ENCODE measurements around the gene CDC42BPG.
A peak's percentile ranks its signal among the peaks of the same experiment; 100 is the strongest.

Gene CDC42BPG

GRCh38 chr11:64874308-64875240 is 30.1 kb upstream of the CDC42BPG start:
- Histone ChIP-seq H3K27ac (ENCODE audit: low read depth in 2 of 2, low read length in 2 of 2) (peak overlapping the region; percentile 21 to 58), H3K27me3 (ENCODE audit: control insufficient read depth in 2 of 2, insufficient read depth in 2 of 2, low read length in 2 of 2) (no peaks in the 10 kb centered on the region), H3K9me3 (ENCODE audit: control insufficient read depth in 2 of 2, low read length in 2 of 2) (no peaks in the 10 kb centered on the region), H3K4me3 (ENCODE audit: low read length in 2 of 2) (peak overlapping the region in 1 of 2 donors; percentile 61), H3K4me1 (ENCODE audit: control insufficient read depth in 2 of 2, insufficient read depth in 2 of 2, low read length in 2 of 2) (peaks cover 75 to 78% of the 10 kb centered on the region in 2 donors), H3K36me3 (ENCODE audit: control insufficient read depth in 2 of 2, insufficient read depth in 2 of 2, low read length in 2 of 2) (peaks cover 23 to 31% of the 10 kb centered on the region in 2 donors), H3K9ac (ENCODE audit: low read depth in 1 of 2, low read length in 2 of 2) (peak overlapping the region; percentile 25 to 38)

- H3K4me1 ChIP-seq (ENCODE audit: control insufficient read depth in 2 of 2, insufficient read depth in 2 of 2, low read length in 2 of 2): peaks cover 83 to 84% of the 10 kb centered on the region in 2 donors
- peak overlapping the region; percentile 45 to 67 for H3K27ac ChIP-seq (ENCODE audit: low read depth in 2 of 2, low read length in 2 of 2)
- no peaks in the 10 kb centered on the region for H3K9me3 ChIP-seq (ENCODE audit: control insufficient read depth in 2 of 2, low read length in 2 of 2)
- H3K27me3 ChIP-seq (ENCODE audit: control insufficient read depth in 2 of 2, insufficient read depth in 2 of 2, low read length in 2 of 2): no peaks in the 10 kb centered on the region
- H3K4me3 ChIP-seq (ENCODE audit: low read length in 2 of 2): no peak overlapping the region
- H3K9ac ChIP-seq (ENCODE audit: low read depth in 1 of 2, low read length in 2 of 2): no peak overlapping the region
- H3K36me3 ChIP-seq (ENCODE audit: control insufficient read depth in 2 of 2, insufficient read depth in 2 of 2, low read length in 2 of 2): peaks cover 25 to 34% of the 10 kb centered on the region in 2 donors
Observed at GRCh38 chr11:64872790-64873488, 28.5 kb upstream of the CDC42BPG start.

- Histone ChIP-seq H3K27me3 (ENCODE audit: control insufficient read depth in 2 of 2, insufficient read depth in 2 of 2, low read length in 2 of 2) (no peaks in the 10 kb centered on the region), H3K4me1 (ENCODE audit: control insufficient read depth in 2 of 2, insufficient read depth in 2 of 2, low read length in 2 of 2) (peaks cover 70 to 73% of the 10 kb centered on the region in 2 donors), H3K27ac (ENCODE audit: low read depth in 2 of 2, low read length in 2 of 2) (peak overlapping the region; percentile 55 to 78), H3K36me3 (ENCODE audit: control insufficient read depth in 2 of 2, insufficient read depth in 2 of 2, low read length in 2 of 2) (peaks cover 30 to 34% of the 10 kb centered on the region in 2 donors), H3K9ac (ENCODE audit: low read depth in 1 of 2, low read length in 2 of 2) (no peak overlapping the region), H3K4me3 (ENCODE audit: low read length in 2 of 2) (peak overlapping the region in 1 of 2 donors; percentile 17), H3K9me3 (ENCODE audit: control insufficient read depth in 2 of 2, low read length in 2 of 2) (no peaks in the 10 kb centered on the region)
Observed at GRCh38 chr11:64871492-64871891, 27.0 kb upstream of the CDC42BPG start.

- Histone ChIP-seq H3K36me3 (ENCODE audit: control insufficient read depth in 2 of 2, insufficient read depth in 2 of 2, low read length in 2 of 2) (peaks cover 30 to 34% of the 10 kb centered on the region in 2 donors), H3K27me3 (ENCODE audit: control insufficient read depth in 2 of 2, insufficient read depth in 2 of 2, low read length in 2 of 2) (no peaks in the 10 kb centered on the region), H3K4me1 (ENCODE audit: control insufficient read depth in 2 of 2, insufficient read depth in 2 of 2, low read length in 2 of 2) (peaks cover 69 to 72% of the 10 kb centered on the region in 2 donors), H3K9me3 (ENCODE audit: control insufficient read depth in 2 of 2, low read length in 2 of 2) (no peaks in the 10 kb centered on the region), H3K9ac (ENCODE audit: low read depth in 1 of 2, low read length in 2 of 2) (peak overlapping the region; percentile 18 to 60), H3K27ac (ENCODE audit: low read depth in 2 of 2, low read length in 2 of 2) (peak overlapping the region; percentile 55 to 78), H3K4me3 (ENCODE audit: low read length in 2 of 2) (peak overlapping the region; percentile 20 to 54)
Observed at GRCh38 chr11:64870893-64871466, 26.5 kb upstream of the CDC42BPG start.

- H3K4me3 ChIP-seq (ENCODE audit: low read length in 2 of 2): peak overlapping the region in 1 of 2 donors; percentile 54
- no peaks in the 10 kb centered on the region for H3K27me3 ChIP-seq (ENCODE audit: control insufficient read depth in 2 of 2, insufficient read depth in 2 of 2, low read length in 2 of 2)
- peaks cover 62 to 71% of the 10 kb centered on the region in 2 donors for H3K4me1 ChIP-seq (ENCODE audit: control insufficient read depth in 2 of 2, insufficient read depth in 2 of 2, low read length in 2 of 2)
- peak overlapping the region; percentile 55 to 78 for H3K27ac ChIP-seq (ENCODE audit: low read depth in 2 of 2, low read length in 2 of 2)
- peak overlapping the region; percentile 18 to 60 for H3K9ac ChIP-seq (ENCODE audit: low read depth in 1 of 2, low read length in 2 of 2)
- H3K9me3 ChIP-seq (ENCODE audit: control insufficient read depth in 2 of 2, low read length in 2 of 2): no peaks in the 10 kb centered on the region
- H3K36me3 ChIP-seq (ENCODE audit: control insufficient read depth in 2 of 2, insufficient read depth in 2 of 2, low read length in 2 of 2): peaks cover 30 to 31% of the 10 kb centered on the region in 2 donors
Observed at GRCh38 chr11:64870176-64870892, 25.9 kb upstream of the CDC42BPG start.

DNA sequence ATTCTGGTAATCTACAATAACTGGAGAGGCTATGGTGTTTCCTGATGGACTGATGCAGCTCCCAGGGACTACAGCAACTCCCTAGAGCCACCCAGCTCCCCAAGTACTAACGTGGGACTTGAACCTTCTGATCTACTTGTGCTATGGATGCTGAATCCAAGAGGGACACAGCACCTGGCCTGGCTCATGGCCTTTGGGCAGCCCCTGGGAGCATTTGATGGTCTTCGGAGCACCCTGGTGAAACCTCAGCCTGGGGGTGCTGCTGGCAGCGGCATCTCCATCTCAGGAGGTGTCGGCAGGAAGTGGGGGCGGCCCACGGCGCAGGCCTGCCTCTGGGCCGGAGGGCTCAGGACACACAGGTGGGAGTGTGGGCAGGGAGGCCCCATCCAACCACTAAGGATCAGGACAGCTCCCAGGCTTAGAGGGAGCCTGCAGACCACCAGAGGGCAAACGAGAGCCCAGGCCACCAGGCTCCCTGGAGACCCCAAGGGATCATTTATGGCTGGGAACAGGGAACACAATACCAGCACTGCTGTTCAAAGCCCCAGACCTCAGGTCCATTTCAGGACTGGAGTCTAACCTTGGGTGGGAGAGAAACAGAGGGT is 25.2 kb upstream of the CDC42BPG start:
- no peaks in the 10 kb centered on the region for H3K27me3 ChIP-seq (ENCODE audit: control insufficient read depth in 2 of 2, insufficient read depth in 2 of 2, low read length in 2 of 2)
- peak overlapping the region; percentile 18 to 48 for H3K9ac ChIP-seq (ENCODE audit: low read depth in 1 of 2, low read length in 2 of 2)
- H3K4me1 ChIP-seq (ENCODE audit: control insufficient read depth in 2 of 2, insufficient read depth in 2 of 2, low read length in 2 of 2): peaks cover 63 to 72% of the 10 kb centered on the region in 2 donors
- H3K9me3 ChIP-seq (ENCODE audit: control insufficient read depth in 2 of 2, low read length in 2 of 2): no peaks in the 10 kb centered on the region
- peak overlapping the region; percentile 55 to 78 for H3K27ac ChIP-seq (ENCODE audit: low read depth in 2 of 2, low read length in 2 of 2)
- peaks cover 28 to 30% of the 10 kb centered on the region in 2 donors for H3K36me3 ChIP-seq (ENCODE audit: control insufficient read depth in 2 of 2, insufficient read depth in 2 of 2, low read length in 2 of 2)
- H3K4me3 ChIP-seq (ENCODE audit: low read length in 2 of 2): peak overlapping the region; percentile 9 to 35

DNA sequence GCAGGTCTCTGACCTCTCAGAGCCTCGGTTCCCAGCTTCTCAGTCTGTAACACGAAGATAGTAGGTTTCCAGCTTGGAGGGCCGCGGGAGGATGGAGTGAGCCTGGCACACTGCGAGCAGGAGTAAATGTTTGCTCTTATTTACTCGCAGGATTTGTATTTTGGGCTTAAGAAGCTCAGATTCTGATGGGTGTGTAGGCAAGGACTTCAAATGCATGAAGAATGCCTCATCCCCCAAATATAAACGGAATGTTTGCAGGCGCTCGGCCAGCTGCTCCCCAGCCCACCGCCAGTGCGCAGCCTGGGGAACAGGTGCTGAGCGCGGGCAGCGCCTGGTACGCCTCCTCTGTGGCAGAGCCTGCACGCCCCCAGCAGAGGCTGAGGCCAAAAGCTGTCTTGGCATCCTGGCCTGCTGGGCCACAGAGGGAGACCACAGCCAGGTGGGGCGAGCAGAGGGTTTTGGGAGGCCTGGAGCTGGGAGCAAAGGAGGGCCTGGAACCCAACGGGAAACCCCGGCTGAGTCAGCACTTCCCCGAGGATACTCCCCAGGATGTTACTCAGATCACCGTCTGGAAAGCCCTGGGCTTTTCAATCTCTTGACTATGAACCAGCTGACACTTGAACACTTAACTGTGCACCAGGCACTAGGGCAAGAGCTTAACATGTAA is 24.6 kb upstream of the CDC42BPG start:
- Histone ChIP-seq H3K27ac (ENCODE audit: low read depth in 2 of 2, low read length in 2 of 2) (peak overlapping the region; percentile 55 to 78), H3K36me3 (ENCODE audit: control insufficient read depth in 2 of 2, insufficient read depth in 2 of 2, low read length in 2 of 2) (peaks cover 23 to 26% of the 10 kb centered on the region in 2 donors), H3K4me3 (ENCODE audit: low read length in 2 of 2) (peak overlapping the region in 1 of 2 donors; percentile 35), H3K9ac (ENCODE audit: low read depth in 1 of 2, low read length in 2 of 2) (peak overlapping the region in 1 of 2 donors; percentile 48), H3K9me3 (ENCODE audit: control insufficient read depth in 2 of 2, low read length in 2 of 2) (no peaks in the 10 kb centered on the region), H3K27me3 (ENCODE audit: control insufficient read depth in 2 of 2, insufficient read depth in 2 of 2, low read length in 2 of 2) (no peaks in the 10 kb centered on the region), H3K4me1 (ENCODE audit: control insufficient read depth in 2 of 2, insufficient read depth in 2 of 2, low read length in 2 of 2) (peaks cover 64 to 72% of the 10 kb centered on the region in 2 donors)

GRCh38 chr11:64867748-64868462 is 23.5 kb upstream of the CDC42BPG start:
- Histone ChIP-seq H3K4me3 (ENCODE audit: low read length in 2 of 2) (no peak overlapping the region), H3K9me3 (ENCODE audit: control insufficient read depth in 2 of 2, low read length in 2 of 2) (no peaks in the 10 kb centered on the region), H3K36me3 (ENCODE audit: control insufficient read depth in 2 of 2, insufficient read depth in 2 of 2, low read length in 2 of 2) (peaks cover 18 to 19% of the 10 kb centered on the region in 2 donors), H3K27me3 (ENCODE audit: control insufficient read depth in 2 of 2, insufficient read depth in 2 of 2, low read length in 2 of 2) (no peaks in the 10 kb centered on the region), H3K27ac (ENCODE audit: low read depth in 2 of 2, low read length in 2 of 2) (peak overlapping the region in 1 of 2 donors; percentile 78), H3K9ac (ENCODE audit: low read depth in 1 of 2, low read length in 2 of 2) (peak overlapping the region in 1 of 2 donors; percentile 28), H3K4me1 (ENCODE audit: control insufficient read depth in 2 of 2, insufficient read depth in 2 of 2, low read length in 2 of 2) (peaks cover 68 to 77% of the 10 kb centered on the region in 2 donors)

Data from mucosa of rectum (tissue), 2 donors.